ENCODE measurements around the gene CCNY. TPM values are rescaled to one million over a fixed set of nuclear protein-coding genes. Genes with fewer than 3 reads are reported as not detected.
A peak's percentile ranks its signal among the peaks of the same experiment; 100 is the strongest.

The CCNY gene
- total RNA-seq, 1 donor from 2014 or later, result 99.7 TPM

GRCh38 chr10:35546824-35547225, 210.5 kb downstream of the CCNY start:
- no peak for DNase-seq (ENCODE audit: low read depth)

- no peak for DNase-seq (ENCODE audit: low read depth)
These were observed 216.5 kb downstream of the CCNY start for GRCh38 chr10:35552650-35553342.

- DNase-seq (ENCODE audit: low read depth), result no peak
These were observed 217.7 kb downstream of the CCNY start for GRCh38 chr10:35554036-35554435.

- no peak for DNase-seq (ENCODE audit: low read depth)
These were observed 218.2 kb downstream of the CCNY start for GRCh38 chr10:35554461-35555056.

GRCh38 chr10:35555962-35556930, 219.9 kb downstream of the CCNY start:
- DNase-seq (ENCODE audit: low read depth), result no peak

GRCh38 chr10:35558276-35558675, 222.0 kb downstream of the CCNY start:
- DNase-seq (ENCODE audit: low read depth), result no peak

GRCh38 chr10:35559416-35559815, 223.1 kb downstream of the CCNY start:
- no peak for DNase-seq (ENCODE audit: low read depth)

GRCh38 chr10:35561715-35562114, 225.4 kb downstream of the CCNY start:
- peak; percentile 61 for DNase-seq (ENCODE audit: low read depth)

- no peak for DNase-seq (ENCODE audit: low read depth)
These were observed 226.1 kb downstream of the CCNY start for GRCh38 chr10:35562427-35562826.

GRCh38 chr10:35563261-35563891, 227.1 kb downstream of the CCNY start:
- peak; percentile 75 for DNase-seq (ENCODE audit: low read depth)

GRCh38 chr10:35564341-35564968, 228.1 kb downstream of the CCNY start:
- DNase-seq (ENCODE audit: low read depth), result peak; percentile 45

- DNase-seq (ENCODE audit: low read depth), result peak; percentile 45
These were observed 229.3 kb downstream of the CCNY start for GRCh38 chr10:35565602-35566081.

- peak; percentile 44 for DNase-seq (ENCODE audit: low read depth)
These were observed 231.6 kb downstream of the CCNY start for GRCh38 chr10:35567951-35568350.

- DNase-seq (ENCODE audit: low read depth), result no peak
These were observed 232.2 kb downstream of the CCNY start for GRCh38 chr10:35568483-35569015.

- DNase-seq (ENCODE audit: low read depth), result no peak
These were observed 232.9 kb downstream of the CCNY start for GRCh38 chr10:35569111-35569707.

- DNase-seq (ENCODE audit: low read depth), result no peak
These were observed 233.5 kb downstream of the CCNY start for GRCh38 chr10:35569836-35570235.

GRCh38 chr10:35570397-35570796, 234.1 kb downstream of the CCNY start:
- DNase-seq (ENCODE audit: low read depth), result no peak

- no peak for DNase-seq (ENCODE audit: low read depth)
These were observed 236.3 kb downstream of the CCNY start for GRCh38 chr10:35572583-35572982.

GRCh38 chr10:35573796-35574195, 237.5 kb downstream of the CCNY start:
- peak; percentile 85 for DNase-seq (ENCODE audit: low read depth)

- DNase-seq (ENCODE audit: low read depth), result peak; percentile 50
These were observed 238.6 kb downstream of the CCNY start for GRCh38 chr10:35574924-35575352.
